ENCODE measurements around the gene BICRAL.

- TF ChIP-seq, protein P1, sequence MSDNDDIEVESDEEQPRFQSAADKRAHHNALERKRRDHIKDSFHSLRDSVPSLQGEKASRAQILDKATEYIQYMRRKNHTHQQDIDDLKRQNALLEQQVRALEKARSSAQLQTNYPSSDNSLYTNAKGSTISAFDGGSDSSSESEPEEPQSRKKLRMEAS (IDR thresholded peaks at IDR 0.05): no peak
- TF ChIP-seq CREB1 (IDR thresholded peaks at IDR 0.05; ENCODE audit: low read depth) (no peak), EP300 (IDR thresholded peaks at IDR 0.05; ENCODE audit: borderline replicate concordance) (no peak), CEBPB (IDR thresholded peaks at IDR 0.05) (no peak)
Observed at GRCh38 chr6:42769836-42770235, 12.0 kb upstream of the BICRAL start.
